Common myeloid progenitor, CD34-positive (primary cell): ENCODE data around the gene STRN4.

Experiments used
- CTCF ChIA-PET: fragments of 350-600 bp; sonication (Branson Sonifier 250); formaldehyde crosslinking; loops from one replicate; lab custom pipeline; 2021; ENCODE audit warnings: antibody characterized with exemption; lab: Charles Lee
- POLR2A ChIA-PET: fragments of 350-600 bp; sonication (Branson Sonifier 250); formaldehyde crosslinking; loops from one replicate; lab custom pipeline; 2021; ENCODE audit warnings: antibody characterized with exemption; lab: Charles Lee
- DNase-seq, 3 donors: peaks; one replicate each; pipeline versions ENCODE4 v3.0.0 to v3.0.0-alpha.2; 2013
- H3K27ac ChIP-seq, 2 experiments: 1 replicate in 1 of 2; 2 replicates in 1 of 2; pipeline ENCODE4 v1.7.0; 2013; ENCODE audit warnings: inconsistent platforms in 2 of 2, low read length in 2 of 2, mild to moderate bottlenecking in 2 of 2, low read depth in 1 of 2, moderate library complexity in 1 of 2; ENCODE audit not compliant: severe bottlenecking in 2 of 2, insufficient read depth in 1 of 2, poor library complexity in 1 of 2
- H3K27me3 ChIP-seq, 5 experiments: replicated peaks in 2 of 5; 1 replicate in 3 of 5; 2 replicates in 2 of 5; pipeline versions ENCODE4 v1.6.1 to v1.7.0; 2013; ENCODE audit warnings: low read length in 4 of 5, mild to moderate bottlenecking in 2 of 5, moderate library complexity in 2 of 5, inconsistent platforms in 1 of 5; ENCODE audit not compliant: insufficient read depth in 5 of 5, control insufficient read depth in 4 of 5
- H3K36me3 ChIP-seq, 4 experiments: 1 replicate in 2 of 4; 2 replicates in 2 of 4; pipeline versions ENCODE4 v1.6.1 to v1.7.0; 2013; ENCODE audit warnings: low read length in 3 of 4, control low read depth in 1 of 4, mild to moderate bottlenecking in 1 of 4; ENCODE audit not compliant: control insufficient read depth in 4 of 4, insufficient read depth in 4 of 4
- H3K4me1 ChIP-seq, 4 experiments: 1 replicate in 3 of 4; 2 replicates in 1 of 4; pipeline versions ENCODE4 v1.6.1 to v1.7.1; 2013; ENCODE audit warnings: low read length in 3 of 4, mild to moderate bottlenecking in 3 of 4, control low read depth in 1 of 4, inconsistent platforms in 1 of 4, moderate library complexity in 1 of 4; ENCODE audit not compliant: control insufficient read depth in 4 of 4, insufficient read depth in 4 of 4; ENCODE audit errors: control extremely low read depth in 1 of 4
- H3K4me3 ChIP-seq, 7 experiments: 1 replicate in 4 of 7; 2 replicates in 3 of 7; pipeline versions ENCODE4 v1.5.1 to v1.7.0; 2013; ENCODE audit warnings: mild to moderate bottlenecking in 7 of 7, low read length in 6 of 7, moderate library complexity in 6 of 7, inconsistent platforms in 2 of 7, low read depth in 2 of 7, control low read depth in 1 of 7; ENCODE audit not compliant: insufficient read depth in 4 of 7, control insufficient read depth in 1 of 7; ENCODE audit errors: extremely low read depth in 1 of 7
- H3K9me3 ChIP-seq, 5 experiments: 1 replicate in 4 of 5; 2 replicates in 1 of 5; pipeline versions ENCODE4 v1.6.1 to v1.7.1; 2013; ENCODE audit warnings: low read length in 4 of 5, mild to moderate bottlenecking in 2 of 5, inconsistent platforms in 1 of 5, low read depth in 1 of 5, moderate library complexity in 1 of 5; ENCODE audit not compliant: control insufficient read depth in 4 of 5, insufficient read depth in 2 of 5; ENCODE audit errors: control extremely low read depth in 1 of 5
- WGBS: methylation state at CpG from one replicate; pipeline ENCODE4 v1.1.5; 2013; ENCODE audit not compliant: insufficient coverage; 5-methylcytosine and 5-hydroxymethylcytosine counted together

STRN4 gene

GRCh38 chr19:46755853-46756543 is 9.7 kb upstream of the STRN4 start:
- Histone ChIP-seq H3K4me3 (no peak overlapping the region), H3K27ac (no peak overlapping the region), H3K27me3 (no peaks in the 10 kb centered on the region), H3K36me3 (peaks cover 0 to 21% (median 11%) of the 10 kb centered on the region in 4 experiments), H3K9me3 (no peaks in the 10 kb centered on the region), H3K4me1 (peaks cover 0 to 15% (median 8%) of the 10 kb centered on the region in 4 experiments)
- CTCF ChIA-PET = interaction anchor here (1.0 to 12.3 kb wide), 11 partner anchors 9 to 91 kb away, joined by 3 to 189 read pairs (median 5); no protein-coding TSS in a partner anchor
- WGBS = 98% methylated on average over 77 of the region's 86 CpGs
- no peak for DNase-seq
- POLR2A ChIA-PET = no interaction called here

GRCh38 chr19:46755077-46755852 is 9.0 kb upstream of the STRN4 start:
- Histone ChIP-seq H3K27ac (no peak overlapping the region), H3K36me3 (peaks cover 0 to 21% (median 11%) of the 10 kb centered on the region in 4 experiments), H3K4me1 (peaks cover 0 to 16% (median 8%) of the 10 kb centered on the region in 4 experiments), H3K9me3 (no peaks in the 10 kb centered on the region), H3K27me3 (no peaks in the 10 kb centered on the region), H3K4me3 (no peak overlapping the region)
- ChIA-PET CTCF (interaction anchor here (0.6 to 12.3 kb wide), 12 partner anchors 10 to 399 kb away, joined by 3 to 189 read pairs (median 4); no protein-coding TSS in a partner anchor), POLR2A (interaction anchor here (0.6 kb wide), 1 partner anchor 69 kb away, joined by 3 read pairs; no protein-coding TSS in a partner anchor)
- DNase-seq = no peak
- 95% methylated on average over 36 of the region's 39 CpGs for WGBS

GRCh38 chr19:46753420-46754155 is 7.3 kb upstream of the STRN4 start:
- Histone ChIP-seq H3K27ac (no peak overlapping the region), H3K27me3 (no peaks in the 10 kb centered on the region), H3K9me3 (no peaks in the 10 kb centered on the region), H3K36me3 (peaks cover 0 to 21% (median 12%) of the 10 kb centered on the region in 4 experiments), H3K4me1 (peaks cover 0 to 15% (median 8%) of the 10 kb centered on the region in 4 experiments), H3K4me3 (no peak overlapping the region)
- CTCF ChIA-PET = interaction anchor here (0.9 to 12.3 kb wide), 15 partner anchors 8 to 86 kb away, joined by 3 to 189 read pairs (median 4); no protein-coding TSS in a partner anchor
- POLR2A ChIA-PET = interaction anchor here (1.1 kb wide), 1 partner anchor 34 kb away, joined by 5 read pairs; the partner anchor contains the start of gene SLC1A5
- peak; percentile 53 to 80 (median 79) for DNase-seq
- WGBS = 22% methylated on average over 4 of the region's 4 CpGs

- no peak overlapping the region for H3K4me3 ChIP-seq
- DNase-seq = peak; percentile 73 to 87 (median 82)
- ChIA-PET POLR2A (no interaction called here), CTCF (interaction anchor here (0.6 to 12.3 kb wide), 10 partner anchors 9 to 102 kb away, joined by 3 to 189 read pairs (median 4); partner anchors contain the start of gene AP2S1)
- peaks cover 0 to 6% (median 5%) of the 10 kb centered on the region in 4 experiments for H3K36me3 ChIP-seq
- peaks cover 0 to 22% (median 16%) of the 10 kb centered on the region in 4 experiments for H3K4me1 ChIP-seq
- no peak overlapping the region for H3K27ac ChIP-seq
- WGBS = 100% methylated on average over 8 of the region's 21 CpGs
- no peaks in the 10 kb centered on the region for H3K9me3 ChIP-seq
- no peaks in the 10 kb centered on the region for H3K27me3 ChIP-seq
Measured at GRCh38 chr19:46748325-46749109, 2.3 kb upstream of the STRN4 start.

GRCh38 chr19:46745521-46746280 is 549 bp downstream of the STRN4 start, which contains the start of gene FKRP:
FKRP (plus strand) TSS chr19:46746057; CDS start chr19:46755451, 9,394 bp downstream.
- POLR2A ChIA-PET = interaction anchor here (1.2 kb wide), 1 partner anchor 16 kb away, joined by 4 read pairs; no protein-coding TSS in a partner anchor
- no peaks in the 10 kb centered on the region for H3K9me3 ChIP-seq
- CTCF ChIA-PET = interaction anchor here (0.8 to 1.4 kb wide), 2 partner anchors 8 to 11 kb away, joined by 3 read pairs; no protein-coding TSS in a partner anchor
- H3K27ac ChIP-seq = peak within 1 kb of the TSS; percentile 54 to 89
- peaks cover 0 to 26% (median 18%) of the 10 kb centered on the region in 4 experiments for H3K4me1 ChIP-seq
- WGBS = 0% methylated on average over 53 of the region's 68 CpGs
- DNase-seq = no peak
- H3K27me3 ChIP-seq = no peaks in the 10 kb centered on the region
- H3K36me3 ChIP-seq = peaks cover 0 to 11% (median 2%) of the 10 kb centered on the region in 4 experiments
- peak within 1 kb of the TSS; percentile 58 to 93 (median 89) for H3K4me3 ChIP-seq
